SK-N-SH (cell line): ENCODE results near the gene SV2C. TPM values are rescaled to one million over a fixed set of nuclear protein-coding genes. Genes with fewer than 3 reads are reported as not detected.

Experiments used
- CTCF ChIA-PET: fragments of 300-600, 350-600 bp; formaldehyde crosslinking; extraction: SDS; loops from one replicate; lab custom pipeline; 2021; lab: Yijun Ruan, JAX
- POLR2A ChIA-PET: fragments of 350-600 bp; sonication (Branson Sonifier 250); formaldehyde crosslinking; extraction: SDS; loops from one replicate; lab custom pipeline; 2020; ENCODE audit warnings: antibody characterized with exemption, inconsistent platforms; lab: Yijun Ruan, JAX
- DNase-seq: peaks from one replicate; pipeline ENCODE4 v3.0.0; 2012
- H2AFZ ChIP-seq: fragments of 200-600 bp; sonication (generic); 2 replicates; pipeline ENCODE4 v1.8.1; 2016; ENCODE audit warnings: antibody characterized with exemption, mild to moderate bottlenecking, low read depth
- H3F3A ChIP-seq: fragments of 200-600 bp; sonication (generic); replicated peaks from 2 replicates; pipeline ENCODE3; 2016; ENCODE audit warnings: antibody characterized with exemption, mild to moderate bottlenecking; ENCODE audit not compliant: insufficient read depth
- H3K27ac ChIP-seq, 2 experiments: fragments of 200-500 bp in 1 of 2; fragments of 200-600 bp in 1 of 2; sonication (Bioruptor generic) in 1 of 2; sonication (generic), shearing (Covaris generic) in 1 of 2; 2 replicates each; pipeline versions ENCODE4 v1.5.1 to v1.6.1; 2014 to 2016; ENCODE audit warnings: low read depth in 2 of 2, inconsistent platforms in 1 of 2, low read length in 1 of 2, mild to moderate bottlenecking in 1 of 2, mixed read lengths in 1 of 2
- H3K27me3 ChIP-seq: fragments of 200-600 bp; sonication (generic), shearing (Covaris generic); 2 replicates; pipeline ENCODE4 v1.6.1; 2016; ENCODE audit warnings: mixed run types; ENCODE audit not compliant: insufficient read depth
- H3K36me3 ChIP-seq, 2 experiments: fragments of 200-500 bp in 1 of 2; fragments of 200-600 bp in 1 of 2; sonication (Bioruptor generic) in 1 of 2; sonication (generic) in 1 of 2; replicated peaks in 1 of 2; 2 replicates each; pipeline versions ENCODE3 to v1.5.1; 2014 to 2016; ENCODE audit warnings: low read length in 1 of 2, mild to moderate bottlenecking in 1 of 2; ENCODE audit not compliant: insufficient read depth in 2 of 2, control insufficient read depth in 1 of 2
- H3K4me1 ChIP-seq, 2 experiments: fragments of 200-500 bp in 1 of 2; fragments of 200-600 bp in 1 of 2; sonication (Bioruptor generic) in 1 of 2; sonication (generic), shearing (Covaris generic) in 1 of 2; 2 replicates each; pipeline versions ENCODE4 v1.5.1 to v1.6.1; 2014 to 2016; ENCODE audit warnings: low read depth in 1 of 2, low read length in 1 of 2, mixed run types in 1 of 2; ENCODE audit not compliant: insufficient read depth in 2 of 2, control insufficient read depth in 1 of 2
- H3K4me2 ChIP-seq: fragments of 200-600 bp; sonication (generic), shearing (Covaris generic); 2 replicates; pipeline ENCODE4 v1.6.1; 2017; ENCODE audit warnings: mixed run types
- H3K4me3 ChIP-seq, 2 experiments: fragments of 200-500 bp in 1 of 2; fragments of 200-600 bp in 1 of 2; sonication (Bioruptor generic) in 1 of 2; sonication (generic), shearing (Covaris generic) in 1 of 2; 2 replicates each; pipeline versions ENCODE4 v1.5.1 to v1.8.1; 2014 to 2016; ENCODE audit warnings: low read depth in 2 of 2, inconsistent platforms in 1 of 2, low read length in 1 of 2, mild to moderate bottlenecking in 1 of 2, mixed read lengths in 1 of 2, moderate library complexity in 1 of 2
- H3K79me2 ChIP-seq: fragments of 200-600 bp; sonication (generic); 2 replicates; pipeline ENCODE4 v1.8.1; 2017; ENCODE audit warnings: mild to moderate bottlenecking; ENCODE audit not compliant: insufficient read depth
- H3K9ac ChIP-seq: fragments of 200-600 bp; sonication (generic); 2 replicates; pipeline ENCODE4 v1.6.1; 2017; ENCODE audit warnings: mixed run types
- H3K9me2 ChIP-seq: fragments of 200-600 bp; sonication (generic); 2 replicates; pipeline ENCODE4 v1.6.1; 2017; ENCODE audit warnings: mixed run types
- H3K9me3 ChIP-seq: fragments of 200-600 bp; sonication (generic); 2 replicates; pipeline ENCODE4 v1.6.1; 2017; ENCODE audit warnings: mixed run types, mild to moderate bottlenecking, moderate library complexity
- H4K20me1 ChIP-seq: fragments of 200-600 bp; sonication (generic); 2 replicates; pipeline ENCODE4 v1.6.1; 2017; ENCODE audit warnings: mild to moderate bottlenecking, mixed run types; ENCODE audit not compliant: insufficient read depth
- ELF1 ChIP-seq: IDR thresholded peaks from 2 replicates; pipeline ENCODE4 v1.4.0; 2012
- EP300 ChIP-seq, 2 experiments: IDR thresholded peaks; 2 replicates each; pipeline versions ENCODE4 v1.4.0 to v1.6.1; 2012; ENCODE audit warnings: borderline replicate concordance in 1 of 2, low read depth in 1 of 2, low read length in 1 of 2
- EZH2phosphoT487 ChIP-seq: fragments of 200-600 bp; sonication (generic); IDR thresholded peaks from 2 replicates; pipeline ENCODE4 v1.6.1; 2017; ENCODE audit warnings: low read depth, mixed run types, mild to moderate bottlenecking, antibody characterized with exemption, moderate library complexity, borderline replicate concordance
- FOSL2 ChIP-seq: IDR thresholded peaks from 2 replicates; pipeline ENCODE4 v1.4.0; 2012; ENCODE audit warnings: low read depth, mild to moderate bottlenecking, moderate library complexity, borderline replicate concordance
- FOXJ3 ChIP-seq: sonication (generic); formaldehyde crosslinking; IDR thresholded peaks from 2 replicates; pipeline ENCODE4 v1.5.1; 2020; ENCODE audit warnings: mild to moderate bottlenecking, missing genetic modification reagents
- FOXM1 ChIP-seq: IDR thresholded peaks from 2 replicates; pipeline ENCODE4 v1.4.0; 2012; ENCODE audit warnings: low read depth, mild to moderate bottlenecking
- JUND ChIP-seq: IDR thresholded peaks from 2 replicates; pipeline ENCODE4 v1.4.0; 2012
- PBX3 ChIP-seq: IDR thresholded peaks from 2 replicates; pipeline ENCODE4; 2012
- RCOR1 ChIP-seq: fragments of 150-350 bp; IDR thresholded peaks from 2 replicates; pipeline ENCODE4 v1.6.1; 2017; ENCODE audit warnings: antibody characterized with exemption, low read length
- REST ChIP-seq: IDR thresholded peaks from 2 replicates; pipeline ENCODE4 v1.6.1; 2012; ENCODE audit warnings: mild to moderate bottlenecking, low read depth, low read length, moderate library complexity
- RFX5 ChIP-seq: IDR thresholded peaks from 2 replicates; pipeline ENCODE4 v1.6.1; 2012; ENCODE audit warnings: mild to moderate bottlenecking, improper control_type of control experiment, low read length
- SIN3A ChIP-seq: IDR thresholded peaks from 2 replicates; pipeline ENCODE4 v1.6.1; 2012; ENCODE audit warnings: low read depth, mild to moderate bottlenecking, low read length, moderate library complexity, borderline replicate concordance
- TEAD4 ChIP-seq: IDR thresholded peaks from 2 replicates; pipeline ENCODE4 v1.4.0; 2012; ENCODE audit warnings: mild to moderate bottlenecking, borderline replicate concordance; ENCODE audit not compliant: insufficient read depth
- USF1 ChIP-seq: IDR thresholded peaks from 2 replicates; pipeline ENCODE4 v1.4.0; 2012; ENCODE audit warnings: low read depth, borderline replicate concordance
- WGBS: methylation state at CpG from one replicate; pipeline ENCODE4 v1.1.6; 2017; ENCODE audit warnings: low lambda C conversion rate; 5-methylcytosine and 5-hydroxymethylcytosine counted together
- polyA plus RNA-seq, 3 experiments: library from polyadenylated mRNA; depleted of rRNA; stranded (reverse); fragments of >200 nt; gene quantifications; 2 replicates each; pipeline ENCODE4 v1.2.3, GENCODE V29; 2012
- TF ChIP-seq, protein P1 (sequence below): fragments of 150-350 bp; IDR thresholded peaks from 2 replicates; pipeline ENCODE4 v1.6.1; 2016; ENCODE audit warnings: mild to moderate bottlenecking, low read depth, low read length

Gene SV2C
- polyA plus RNA-seq, 1 of the 3 experiments (the other 2 are of a cell fraction) = 0.05 TPM

DNA sequence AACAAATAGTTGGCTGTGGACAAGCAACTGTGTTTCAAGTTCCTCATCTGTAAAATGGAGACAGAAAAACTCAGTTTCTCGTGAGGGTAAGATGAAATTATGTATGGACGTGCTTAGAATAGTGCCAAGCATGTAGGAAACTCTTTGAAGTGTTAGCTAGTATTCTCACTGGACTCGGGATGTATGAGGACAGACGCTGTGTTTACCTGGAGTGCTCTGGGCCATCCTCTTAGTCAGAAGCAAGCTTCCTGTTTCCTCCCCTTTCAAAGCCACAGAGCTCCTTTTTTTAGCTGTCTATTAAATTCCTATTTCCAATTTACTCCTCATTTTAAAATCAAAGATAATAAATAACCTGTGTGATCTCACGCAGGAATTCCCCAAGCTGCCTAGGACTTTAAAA is 296.1 kb downstream of the SV2C start:
- H3K9me2 ChIP-seq = no peaks in the 10 kb centered on the region
- no peak overlapping the region for H2AFZ ChIP-seq
- H3K36me3 ChIP-seq = no peaks in the 10 kb centered on the region
- no peak overlapping the region for H3K27ac ChIP-seq
- ChIA-PET POLR2A (no interaction called here), CTCF (interaction anchor here (1.2 kb wide), 1 partner anchor 24 kb away, joined by 4 read pairs; no protein-coding TSS in a partner anchor)
- no peak overlapping the region for H3K4me3 ChIP-seq
- no peak for TF ChIP-seq FOXJ3 (CRISPR knock-in tag)
- no peak for TF ChIP-seq JUND
- no peak for TF ChIP-seq USF1
- TF ChIP-seq EZH2phosphoT487 = no peak
- TF ChIP-seq REST = no peak
- no peak for TF ChIP-seq PBX3
- TF ChIP-seq, protein P1, sequence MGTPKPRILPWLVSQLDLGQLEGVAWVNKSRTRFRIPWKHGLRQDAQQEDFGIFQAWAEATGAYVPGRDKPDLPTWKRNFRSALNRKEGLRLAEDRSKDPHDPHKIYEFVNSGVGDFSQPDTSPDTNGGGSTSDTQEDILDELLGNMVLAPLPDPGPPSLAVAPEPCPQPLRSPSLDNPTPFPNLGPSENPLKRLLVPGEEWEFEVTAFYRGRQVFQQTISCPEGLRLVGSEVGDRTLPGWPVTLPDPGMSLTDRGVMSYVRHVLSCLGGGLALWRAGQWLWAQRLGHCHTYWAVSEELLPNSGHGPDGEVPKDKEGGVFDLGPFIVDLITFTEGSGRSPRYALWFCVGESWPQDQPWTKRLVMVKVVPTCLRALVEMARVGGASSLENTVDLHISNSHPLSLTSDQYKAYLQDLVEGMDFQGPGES = no peak
- TF ChIP-seq EP300 (IDR thresholded peaks at IDR 0.05; ENCODE audit: borderline replicate concordance in 1 of 2, low read depth in 1 of 2, low read length in 1 of 2) = no peak
- TF ChIP-seq SIN3A = no peak
- no peak for TF ChIP-seq RCOR1
- TF ChIP-seq RFX5 = no peak
- TF ChIP-seq ELF1 = no peak
- no peak for TF ChIP-seq FOXM1
- TF ChIP-seq TEAD4 = no peak
- no peak for TF ChIP-seq FOSL2
- H3K4me2 ChIP-seq = no peak overlapping the region
- no peaks in the 10 kb centered on the region for H3F3A ChIP-seq
- H3K9ac ChIP-seq = no peak overlapping the region
- no peaks in the 10 kb centered on the region for H4K20me1 ChIP-seq
- DNase-seq = no peak
- 71% methylated on average over 5 of the region's 5 CpGs for WGBS
- peaks cover 0 to 5% of the 10 kb centered on the region in 2 experiments; a peak in 1 of 4 replicates for H3K4me1 ChIP-seq
- H3K27me3 ChIP-seq = no peaks in the 10 kb centered on the region; the same call in 1 of the 2 replicates
- H3K79me2 ChIP-seq = no peaks in the 10 kb centered on the region
- H3K9me3 ChIP-seq = no peaks in the 10 kb centered on the region
